G401 (cell line): Measurements from ENCODE around the gene MRPL32. TPM values are rescaled to one million over a fixed set of nuclear protein-coding genes. Genes with fewer than 3 reads are reported as not detected.
A peak's percentile ranks its signal among the peaks of the same experiment; 100 is the strongest.

Source experiments
- DNase-seq: peaks from one replicate; pipeline ENCODE4 v3.0.0-alpha.2; 2015; ENCODE audit warnings: low spot score
- in situ Hi-C: cut with HindIII; loops from 2 replicates; pipeline ENCODE4 v1.10.0; 2016; ENCODE audit warnings: low sequenced_read_pairs, mixed read lengths
- total RNA-seq: library from RNA; depleted of rRNA; stranded (reverse); fragments of >200 nt; shearing (Covaris generic); gene quantifications from 2 replicates; pipeline ENCODE4 v1.2.3, GENCODE V29; 2014

Gene MRPL32
- total RNA-seq, 1 experiment from 2014 or later, result 111 TPM

DNA sequence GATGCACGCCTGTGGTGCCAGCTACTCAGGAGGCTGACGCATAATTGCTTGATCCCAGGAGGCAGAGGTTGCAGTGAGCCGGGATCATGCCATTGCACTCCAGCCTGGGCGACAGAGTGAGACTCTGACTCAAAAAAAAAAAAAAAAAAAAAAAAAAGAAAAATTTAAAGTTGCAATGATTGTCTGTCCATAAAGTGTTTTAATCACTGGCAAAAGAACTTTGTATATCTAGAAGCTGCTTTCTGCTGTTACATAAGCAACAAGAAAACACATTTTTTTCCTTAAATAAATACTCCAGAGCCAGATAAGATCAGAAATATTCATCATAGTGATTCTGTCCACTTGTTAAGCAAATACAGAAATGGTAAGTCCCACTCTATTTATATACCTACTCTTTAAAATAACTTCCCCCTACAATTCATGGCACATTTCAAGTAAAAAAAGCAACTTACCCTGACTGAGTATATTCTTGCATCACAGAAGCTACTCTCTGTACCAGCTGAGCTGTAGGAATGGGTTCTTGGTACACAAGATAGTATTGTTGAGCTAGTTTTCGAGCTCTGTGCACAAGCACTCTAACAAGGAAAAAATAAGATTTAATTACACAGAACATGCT lies 7.8 kb upstream of the MRPL32 start:
- in situ Hi-C loops, result no loop called here
- no peak for DNase-seq

DNA sequence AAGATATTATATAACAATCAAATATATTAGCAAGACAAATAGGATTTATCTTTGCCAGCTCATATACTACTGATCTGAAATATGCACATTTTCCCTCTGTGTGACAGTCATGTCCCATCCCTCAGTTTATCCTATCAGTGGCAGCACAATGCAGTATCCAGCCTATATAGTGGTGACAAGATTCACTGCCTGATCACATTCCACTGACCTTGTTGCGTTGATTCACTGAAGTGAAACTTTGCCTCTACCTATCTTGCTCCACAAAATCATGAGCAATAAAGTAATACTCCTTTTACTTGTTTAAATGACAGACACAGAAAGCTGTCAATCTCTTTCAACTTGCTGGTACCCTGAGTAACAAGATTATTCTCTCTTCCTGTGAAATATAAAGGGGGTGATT lies 6.5 kb upstream of the MRPL32 start:
- in situ Hi-C loops, result no loop called here
- no peak for DNase-seq

DNA sequence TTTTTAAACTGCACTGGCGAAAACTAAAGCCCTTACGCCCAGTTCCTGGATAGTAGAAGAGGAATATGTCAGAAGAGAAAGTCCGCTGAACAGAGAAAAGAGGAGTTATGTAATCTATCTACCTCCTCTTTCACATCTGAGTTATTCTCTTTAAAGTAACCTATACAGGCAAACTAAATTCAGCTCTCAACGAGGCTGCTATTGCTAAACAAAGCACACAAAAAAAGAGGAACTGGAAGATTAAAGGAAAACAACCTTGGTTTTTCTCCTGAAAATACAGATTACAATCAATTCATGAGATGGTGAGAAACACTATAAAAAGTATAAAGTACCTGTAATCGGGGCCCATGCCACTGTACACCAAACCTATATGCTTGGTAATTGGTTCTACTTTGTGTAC lies 6.0 kb upstream of the MRPL32 start:
- in situ Hi-C loops, result no loop called here
- DNase-seq, result no peak

DNA sequence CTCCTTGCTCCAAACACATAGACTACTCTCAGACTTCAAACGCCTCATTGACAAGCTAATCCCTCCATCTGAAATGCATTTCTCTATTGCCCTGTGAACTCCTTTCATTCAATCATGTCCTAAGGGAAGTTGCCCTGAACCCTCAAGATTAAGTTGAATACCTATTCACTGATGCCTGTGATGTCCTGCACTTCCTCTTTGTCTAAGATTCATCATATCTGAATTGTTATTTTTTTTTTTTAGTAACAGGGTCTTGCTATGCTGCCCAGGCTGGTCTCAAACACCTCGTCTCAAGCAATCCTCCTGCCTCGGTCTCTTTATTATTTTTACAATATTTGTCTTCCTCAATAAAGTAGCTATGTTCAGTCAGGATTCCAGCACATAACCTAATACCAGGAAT lies 3.4 kb upstream of the MRPL32 start:
- in situ Hi-C loops, result no loop called here
- DNase-seq, result no peak

DNA sequence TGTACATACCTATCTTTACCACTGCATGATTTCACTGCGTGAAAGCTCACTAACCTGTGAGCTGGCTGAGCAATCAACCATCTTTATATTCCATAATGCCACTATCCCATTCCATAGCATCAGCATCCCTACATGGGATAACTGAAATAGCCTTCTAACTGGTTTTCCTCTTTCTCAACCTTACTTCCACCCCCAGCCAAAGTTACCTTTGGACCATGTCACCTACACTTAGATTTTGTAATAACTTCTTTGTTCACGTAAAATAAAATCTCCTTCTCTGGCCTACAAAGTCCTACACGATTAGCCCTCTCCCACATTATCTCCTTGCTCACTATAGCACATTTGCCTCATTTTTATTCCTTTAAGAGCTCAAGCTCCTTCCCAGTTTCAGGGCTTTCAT lies 2.7 kb upstream of the MRPL32 start:
- in situ Hi-C loops, result no loop called here
- DNase-seq, result no peak

DNA sequence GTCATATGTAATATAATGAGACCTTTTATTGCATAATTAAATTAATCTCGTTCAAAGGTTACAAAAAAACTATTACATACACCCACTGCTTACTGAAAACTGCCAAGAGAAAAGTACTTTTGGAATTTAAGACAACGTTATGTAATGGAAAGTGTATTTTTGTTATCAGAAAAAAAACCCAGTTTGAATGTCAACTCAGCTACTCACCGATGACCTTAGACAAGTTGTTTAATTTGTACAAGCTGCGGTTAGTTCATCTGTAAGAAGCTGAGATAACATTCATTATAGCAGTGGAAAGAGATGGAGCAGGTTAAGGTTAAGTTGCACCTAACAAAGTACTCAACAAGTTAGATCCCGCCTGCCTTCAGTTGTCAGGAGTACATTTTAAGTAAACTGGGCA lies 1.3 kb upstream of the MRPL32 start:
- DNase-seq, result no peak
- in situ Hi-C loops, result no loop called here

DNA sequence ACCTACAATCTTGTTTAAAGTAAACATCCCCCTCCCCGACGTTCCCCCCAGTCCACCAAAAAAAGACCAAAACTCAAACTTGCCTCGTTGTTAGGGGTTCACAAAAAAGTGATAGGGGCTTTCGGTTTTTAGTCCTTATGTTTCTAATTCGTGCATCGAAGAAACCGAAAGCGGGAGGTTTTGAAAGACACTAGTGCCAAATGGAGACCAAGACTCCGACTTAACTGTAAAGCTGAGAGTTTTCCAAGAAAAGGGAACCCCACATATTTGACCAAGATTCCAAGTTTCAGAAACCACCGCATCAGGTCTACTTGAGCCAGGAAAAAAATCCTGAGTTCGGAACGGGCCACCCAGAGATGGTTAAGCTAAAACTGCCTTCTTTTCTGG lies 736 bp upstream of the MRPL32 start:
- in situ Hi-C loops, result no loop called here
- DNase-seq, result no peak

DNA sequence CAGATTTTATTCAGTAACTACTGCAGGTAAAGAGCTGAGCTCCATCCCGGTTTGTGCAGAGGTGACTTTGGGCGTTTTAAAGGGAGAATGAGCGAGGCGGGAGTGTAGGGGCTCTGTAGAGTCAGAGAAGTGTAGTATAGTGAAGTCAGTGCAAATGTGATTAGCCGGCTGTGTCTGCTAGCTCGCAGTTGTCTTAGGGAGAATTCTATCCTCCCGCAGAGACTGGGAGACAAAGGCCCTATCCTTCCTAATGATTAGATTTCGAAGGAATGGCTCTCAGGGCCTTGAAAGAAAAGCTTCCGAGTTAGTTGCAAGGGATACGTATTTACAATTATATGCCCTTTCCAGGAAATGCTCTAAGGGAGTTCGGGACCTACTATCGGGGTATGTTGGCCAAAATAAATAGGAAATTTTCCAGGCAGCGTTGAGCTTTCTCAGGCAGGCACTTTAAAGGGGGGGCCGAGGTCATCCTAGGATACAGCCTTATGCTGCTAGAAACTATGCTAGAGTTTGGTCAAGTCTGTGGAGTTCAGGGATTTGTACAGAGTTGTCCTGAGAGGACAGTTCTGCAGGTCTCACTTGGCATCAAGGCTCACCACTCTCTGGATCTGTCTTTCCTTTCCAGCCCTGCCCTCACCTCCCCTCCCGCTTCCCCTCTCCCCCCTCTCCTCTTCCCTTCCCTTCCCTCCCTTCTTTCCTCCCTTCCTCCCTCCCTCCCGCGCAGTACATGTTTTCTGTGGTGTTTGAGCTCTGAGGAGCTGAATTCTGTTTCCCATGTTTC lies 825 bp downstream of the MRPL32 start:
- peak; percentile 41 for DNase-seq
- in situ Hi-C loops, result no loop called here

DNA sequence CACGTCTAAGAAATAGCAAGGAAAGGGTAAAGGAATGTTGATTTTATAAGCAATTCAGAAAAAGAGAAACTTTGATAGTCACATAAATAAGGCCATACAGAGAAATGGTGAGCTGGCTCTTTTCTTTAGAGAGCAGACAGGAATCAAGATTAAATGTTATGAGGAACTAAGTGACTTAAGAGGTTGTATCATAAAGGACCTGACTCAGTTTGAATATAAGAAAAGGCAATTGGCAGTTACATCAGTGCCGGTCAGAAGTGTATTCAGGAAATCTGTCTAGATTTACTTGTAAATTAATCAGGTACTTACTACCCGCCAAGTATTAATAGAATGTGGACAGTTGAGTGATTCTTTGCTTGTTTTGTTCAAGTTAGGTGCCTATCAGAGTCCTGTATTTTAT lies 2.1 kb downstream of the MRPL32 start:
- in situ Hi-C loops, result no loop called here
- no peak for DNase-seq

DNA sequence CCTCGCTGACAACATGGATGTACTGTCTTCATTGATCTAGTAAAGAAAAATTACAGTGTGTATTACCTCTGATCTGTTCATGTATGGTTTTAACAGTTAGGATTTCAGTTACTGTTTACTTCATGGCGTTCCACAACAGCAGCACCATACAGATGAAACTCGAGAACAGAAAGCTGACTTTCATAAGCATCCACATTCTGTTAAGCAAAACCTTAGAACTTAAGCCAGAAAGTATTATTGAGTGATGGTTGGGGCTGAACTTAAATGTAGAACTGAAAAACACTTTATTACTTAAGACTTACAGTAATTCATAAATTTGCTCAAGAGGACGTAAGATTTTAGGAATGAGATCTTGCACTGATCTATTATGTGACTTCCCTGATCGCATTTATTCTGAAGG lies 3.7 kb downstream of the MRPL32 start:
- in situ Hi-C loops, result no loop called here
- DNase-seq, result no peak

DNA sequence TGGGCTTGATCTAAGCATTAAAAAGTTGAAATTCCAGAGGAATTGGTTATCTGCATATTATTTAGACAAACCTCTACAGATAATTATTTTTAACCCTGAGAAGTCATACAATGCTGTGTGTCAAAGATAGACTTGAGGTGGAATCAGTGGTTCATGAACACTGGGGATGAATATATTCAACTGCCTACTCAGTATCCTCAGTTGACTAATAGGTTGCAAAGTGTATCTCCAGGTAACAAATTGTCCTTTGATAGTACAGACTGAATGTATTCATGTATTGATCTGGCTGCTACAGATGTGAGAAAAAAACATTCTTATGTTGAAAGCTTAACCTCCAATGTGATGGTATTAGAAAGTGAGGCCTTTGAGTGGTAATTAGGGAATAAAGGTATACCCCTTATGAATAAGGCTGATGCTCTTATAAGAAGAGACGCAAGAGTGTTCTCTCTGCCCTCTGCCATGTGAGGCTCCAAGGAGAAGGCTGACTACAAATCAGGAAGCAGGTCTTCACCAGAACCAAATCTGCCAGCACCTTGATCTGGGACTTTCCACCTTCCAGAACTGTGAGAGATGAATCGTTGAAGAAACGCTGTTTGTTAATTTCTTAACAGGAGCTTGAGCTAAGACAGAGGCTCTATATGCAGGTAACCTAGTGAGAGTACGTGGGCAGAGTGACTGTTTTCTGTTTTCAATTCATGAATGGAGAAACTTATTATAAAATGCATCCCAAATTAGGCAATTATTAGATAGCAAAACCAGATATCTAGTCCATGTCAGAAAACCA lies 7.5 kb downstream of the MRPL32 start:
- in situ Hi-C loops, result no loop called here
- DNase-seq, result no peak

DNA sequence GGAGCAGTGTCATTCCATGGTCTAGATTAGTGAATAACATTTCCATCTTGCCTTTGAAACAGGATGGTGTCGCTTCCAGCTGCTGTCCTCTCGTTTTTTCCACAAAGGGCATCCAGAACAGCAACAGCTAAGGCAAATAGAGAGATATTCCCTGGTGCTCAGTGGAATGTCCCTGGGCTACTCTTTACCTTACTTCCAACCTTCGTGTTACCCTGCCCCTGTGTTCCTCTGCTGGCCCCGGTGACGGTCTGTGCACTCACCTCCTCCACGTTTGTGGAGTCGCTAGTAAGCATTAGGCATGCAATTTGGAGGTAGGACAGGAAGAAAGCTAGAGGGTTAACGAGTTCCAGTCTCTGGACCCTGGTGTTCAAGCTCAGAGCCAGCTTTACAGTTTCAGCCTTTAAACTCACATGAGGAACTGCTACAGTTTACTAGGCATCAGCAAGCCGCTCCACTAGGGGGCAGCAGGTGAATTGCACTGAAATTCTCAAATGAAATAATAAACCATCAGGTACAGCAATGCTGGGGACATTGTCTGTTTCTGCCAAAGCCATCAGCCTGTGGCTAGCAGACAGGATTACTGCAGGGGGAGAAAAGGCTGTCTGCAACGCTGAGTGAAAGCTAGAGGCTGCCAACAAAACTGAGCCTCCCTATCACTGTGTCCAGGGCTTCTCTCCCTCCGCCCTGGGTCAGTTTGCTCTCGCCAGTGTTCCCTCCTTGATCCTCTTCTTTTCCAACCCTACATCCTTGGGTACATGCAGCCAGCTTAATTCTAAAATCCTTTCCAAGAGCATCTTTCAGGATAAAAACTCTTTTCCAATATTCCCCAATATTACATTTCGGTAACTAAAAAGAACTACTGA lies 9.0 kb downstream of the MRPL32 start:
- in situ Hi-C loops, result no loop called here
- peak; percentile 93 for DNase-seq

DNA sequence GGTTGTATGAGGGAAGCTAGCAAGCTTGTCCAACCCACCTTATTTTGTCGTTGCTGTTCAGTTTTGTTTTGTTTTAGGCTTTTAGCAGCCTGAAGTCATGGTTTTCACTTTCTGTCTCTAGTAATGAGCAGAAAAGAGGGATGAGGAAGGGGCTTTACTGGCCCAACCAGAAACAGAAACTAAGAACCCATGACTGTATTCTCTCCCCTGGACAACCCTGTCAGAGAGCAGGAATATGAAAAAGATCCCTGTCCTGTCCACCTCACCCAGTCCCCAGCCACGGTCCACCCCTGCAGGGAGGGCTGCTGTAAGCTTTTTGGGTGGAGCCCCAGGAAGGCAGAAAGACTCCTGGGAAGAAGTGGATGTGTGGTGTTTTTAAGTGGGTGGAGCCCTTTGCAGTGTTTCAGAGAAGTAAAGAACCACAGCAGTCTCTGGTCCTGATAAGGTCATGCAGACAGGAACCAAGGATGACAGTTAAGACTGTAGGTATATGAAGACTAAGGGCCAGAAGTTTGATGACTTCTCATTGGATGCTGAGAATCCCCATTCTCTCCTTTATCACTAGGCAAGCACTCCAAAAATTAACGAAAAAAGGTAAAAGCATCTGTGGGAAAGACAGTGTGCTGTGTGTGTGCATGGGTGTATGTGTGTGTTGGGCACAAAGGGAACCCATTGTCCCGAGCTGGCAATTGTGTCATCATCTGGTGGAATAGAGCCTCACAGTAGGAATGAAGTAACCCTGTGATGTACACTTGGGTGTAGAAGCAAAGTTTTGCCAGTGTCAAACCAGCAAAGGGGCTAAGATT lies 13.8 kb downstream of the MRPL32 start:
- DNase-seq, result no peak
- in situ Hi-C loops, result no loop called here

DNA sequence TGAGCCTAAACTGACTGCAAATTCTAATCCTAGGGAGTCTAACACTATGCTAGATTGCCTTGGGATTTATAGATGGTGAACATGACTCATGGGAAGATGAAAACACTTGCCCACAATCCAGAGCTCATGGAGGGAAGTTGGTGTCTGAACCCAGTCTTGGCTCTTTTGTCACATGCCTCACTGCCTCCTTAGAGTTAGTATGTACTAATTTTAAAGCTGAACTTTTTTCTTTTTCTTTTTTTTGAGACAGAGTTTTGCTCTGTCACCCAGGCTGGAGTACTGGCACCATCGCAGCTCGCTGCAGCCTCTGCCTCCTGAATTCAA lies 14.4 kb downstream of the MRPL32 start:
- no peak for DNase-seq
- in situ Hi-C loops, result no loop called here

DNA sequence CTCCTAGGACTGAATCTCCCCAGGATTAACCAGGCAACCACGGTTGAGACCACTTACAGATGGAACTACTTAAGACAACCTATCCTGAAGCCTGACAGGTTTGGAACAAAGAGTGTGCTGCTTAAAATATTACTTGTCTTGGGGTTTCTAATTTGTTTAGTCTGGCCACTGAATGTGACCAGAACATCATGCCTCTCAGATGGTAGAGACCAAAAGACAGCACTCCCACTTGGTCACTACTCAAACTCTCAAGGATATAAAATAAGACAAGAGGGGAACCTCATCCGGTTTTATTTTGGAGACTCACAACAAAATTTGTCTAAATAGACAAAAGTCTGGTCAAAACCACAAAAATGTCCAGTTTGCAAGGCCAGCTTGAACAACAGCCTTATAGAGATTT lies 15.3 kb downstream of the MRPL32 start:
- in situ Hi-C loops, result no loop called here
- DNase-seq, result no peak

DNA sequence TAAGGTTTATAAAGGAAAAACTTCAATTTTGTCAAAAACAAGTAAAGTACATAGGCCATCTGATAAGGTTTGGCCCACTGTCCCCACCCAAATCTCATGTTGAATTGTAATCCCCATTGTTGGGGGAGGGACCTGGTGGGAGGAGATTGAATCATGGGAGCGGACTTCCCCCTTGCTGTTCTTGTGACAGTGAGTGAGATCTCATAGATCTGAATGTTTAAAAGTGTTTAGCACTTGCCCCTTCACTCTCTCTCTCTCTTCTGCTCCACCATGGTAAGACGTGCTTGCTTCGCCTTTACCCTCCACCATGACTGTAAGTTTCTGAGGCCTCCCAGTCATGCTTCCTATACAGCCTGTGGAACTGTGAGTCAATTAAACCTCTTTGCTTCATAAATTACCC lies 18.2 kb downstream of the MRPL32 start:
- in situ Hi-C loops, result no loop called here
- no peak for DNase-seq

DNA sequence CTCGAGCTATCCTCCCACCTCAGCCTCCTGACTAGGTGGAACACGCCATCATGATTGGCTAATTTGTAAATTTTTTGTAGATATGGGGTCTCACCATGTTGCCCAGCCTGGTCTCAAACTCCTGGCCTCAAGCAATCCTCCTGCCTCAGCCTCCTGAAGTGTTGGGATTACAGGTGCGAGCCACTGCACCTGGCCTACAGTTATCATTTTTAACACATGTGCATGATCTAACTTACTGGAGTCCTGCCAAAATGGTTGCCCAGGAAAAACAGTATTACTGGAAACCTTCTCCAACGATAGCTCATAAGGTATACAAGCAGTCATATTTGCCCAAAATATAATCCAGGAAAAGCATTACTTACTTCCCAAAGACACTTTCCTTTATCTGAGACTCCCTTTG lies 20.2 kb downstream of the MRPL32 start:
- DNase-seq, result no peak

DNA sequence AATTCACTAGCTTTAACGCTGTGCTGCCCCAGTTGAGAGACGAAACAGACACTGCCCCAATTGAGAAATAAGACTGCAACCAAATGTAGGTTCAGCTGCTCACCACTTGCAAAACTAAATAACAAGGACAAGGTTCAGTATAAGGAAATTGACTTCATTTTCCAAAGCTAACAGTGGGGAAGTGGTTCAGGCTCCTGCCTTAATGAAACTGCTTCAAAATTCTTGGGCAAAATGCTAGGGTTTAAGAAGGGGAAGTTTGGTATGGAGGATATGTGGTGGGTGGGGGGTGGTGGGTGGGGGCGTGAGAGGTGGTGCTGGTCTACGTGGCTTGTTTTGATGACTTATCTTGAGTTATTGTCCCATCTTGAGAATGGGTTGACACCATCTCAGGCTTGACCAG lies 21.8 kb downstream of the MRPL32 start:
- no peak for DNase-seq
- in situ Hi-C loops, result no loop called here

More for the DNA sequence above, 20.2 kb downstream of the MRPL32 start:
- in situ Hi-C loops, result no loop called here

DNA sequence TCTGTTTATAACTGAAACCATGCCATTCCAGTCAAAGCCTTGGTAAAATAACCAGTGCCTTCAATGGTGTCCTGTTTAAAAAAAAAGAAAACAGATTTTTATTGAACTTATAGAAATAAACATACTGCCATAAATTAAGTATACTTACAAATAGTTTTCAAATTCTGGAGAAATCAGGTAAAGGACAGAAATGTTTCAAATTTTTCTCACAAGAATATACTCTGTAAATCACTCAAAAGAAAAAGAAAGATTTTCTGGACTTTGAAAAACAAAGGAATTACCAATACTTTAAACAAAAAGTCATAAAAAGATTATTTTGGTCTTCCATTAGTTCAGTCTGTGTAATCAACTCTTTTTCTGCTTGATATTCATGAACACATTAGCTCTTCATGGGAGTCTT lies 23.9 kb downstream of the MRPL32 start:
- in situ Hi-C loops, result no loop called here

More for the DNA sequence above, 23.9 kb downstream of the MRPL32 start:
- no peak for DNase-seq
